Measurements from ENCODE around the gene PHACTR1. TPM values are rescaled to one million over a fixed set of nuclear protein-coding genes. Genes with fewer than 3 reads are reported as not detected.

The PHACTR1 gene
- total and polyA plus RNA-seq, 4 donors: 18.1 to 49.0 (median 39.5) TPM

DNA sequence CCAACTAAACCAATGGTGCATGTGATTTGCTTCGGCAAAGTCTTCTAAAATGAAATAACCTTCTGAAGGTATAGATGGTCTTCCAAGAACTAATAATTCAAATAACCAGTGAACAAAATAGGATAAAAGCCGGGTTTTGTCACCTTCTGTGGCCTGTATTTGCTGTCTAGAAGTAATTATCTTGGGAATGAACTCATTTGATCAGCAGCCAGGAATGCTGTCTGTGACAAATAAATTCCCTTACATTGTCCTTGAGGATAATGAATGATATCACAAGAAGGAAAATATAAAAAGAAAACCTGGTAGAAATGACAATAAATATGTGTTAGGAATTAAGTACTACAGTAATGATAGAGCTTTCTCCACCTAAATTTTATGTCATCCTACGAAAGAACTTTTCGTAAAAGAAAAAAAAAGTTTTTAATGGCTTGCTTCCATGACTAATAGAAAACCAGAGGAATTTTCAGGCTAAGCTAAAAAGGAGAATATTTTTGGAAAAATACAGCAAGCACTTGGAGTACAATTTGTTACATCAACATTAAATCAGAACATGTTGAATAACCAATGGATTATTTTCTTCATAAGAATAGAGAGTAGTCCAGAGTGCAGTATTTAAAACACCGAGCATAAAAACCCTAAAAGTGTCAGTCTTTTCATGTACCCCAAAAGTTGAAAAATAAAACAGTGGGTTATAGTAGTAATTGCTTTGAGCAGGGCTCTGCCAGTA lies 364.1 kb downstream of the PHACTR1 start:
- no peak overlapping the region for H3K27ac ChIP-seq (ENCODE audit: low read depth, low read length)
- no CpG with 5 or more reads among the region's 5 CpGs for WGBS (ENCODE audit: insufficient coverage)
- H3K4me1 ChIP-seq (ENCODE audit: control insufficient read depth, insufficient read depth, low read length): no peaks in the 10 kb centered on the region
- H3K9me3 ChIP-seq (ENCODE audit: control insufficient read depth, insufficient read depth, low read length): no peaks in the 10 kb centered on the region
- H3K27me3 ChIP-seq (ENCODE audit: control insufficient read depth, insufficient read depth, low read length): no peaks in the 10 kb centered on the region
- DNase-seq (ENCODE audit: low read depth in 4 of 6, low spot score in 6 of 6): no peak
- H3K36me3 ChIP-seq (ENCODE audit: control insufficient read depth, insufficient read depth, low read length): no peaks in the 10 kb centered on the region
- H3K4me3 ChIP-seq (ENCODE audit: low read depth, low read length): no peak overlapping the region

GRCh38 chr6:13081189-13081563 lies 364.6 kb downstream of the PHACTR1 start:
- Histone ChIP-seq H3K36me3 (ENCODE audit: control insufficient read depth, insufficient read depth, low read length) (no peaks in the 10 kb centered on the region), H3K9me3 (ENCODE audit: control insufficient read depth, insufficient read depth, low read length) (no peaks in the 10 kb centered on the region), H3K4me3 (ENCODE audit: low read depth, low read length) (no peak overlapping the region), H3K27me3 (ENCODE audit: control insufficient read depth, insufficient read depth, low read length) (no peaks in the 10 kb centered on the region), H3K27ac (ENCODE audit: low read depth, low read length) (no peak overlapping the region), H3K4me1 (ENCODE audit: control insufficient read depth, insufficient read depth, low read length) (no peaks in the 10 kb centered on the region)
- 100% methylated on average over 1 of the region's 4 CpGs for WGBS (ENCODE audit: insufficient coverage)
- DNase-seq (ENCODE audit: low read depth in 4 of 6, low spot score in 6 of 6): no peak

DNA sequence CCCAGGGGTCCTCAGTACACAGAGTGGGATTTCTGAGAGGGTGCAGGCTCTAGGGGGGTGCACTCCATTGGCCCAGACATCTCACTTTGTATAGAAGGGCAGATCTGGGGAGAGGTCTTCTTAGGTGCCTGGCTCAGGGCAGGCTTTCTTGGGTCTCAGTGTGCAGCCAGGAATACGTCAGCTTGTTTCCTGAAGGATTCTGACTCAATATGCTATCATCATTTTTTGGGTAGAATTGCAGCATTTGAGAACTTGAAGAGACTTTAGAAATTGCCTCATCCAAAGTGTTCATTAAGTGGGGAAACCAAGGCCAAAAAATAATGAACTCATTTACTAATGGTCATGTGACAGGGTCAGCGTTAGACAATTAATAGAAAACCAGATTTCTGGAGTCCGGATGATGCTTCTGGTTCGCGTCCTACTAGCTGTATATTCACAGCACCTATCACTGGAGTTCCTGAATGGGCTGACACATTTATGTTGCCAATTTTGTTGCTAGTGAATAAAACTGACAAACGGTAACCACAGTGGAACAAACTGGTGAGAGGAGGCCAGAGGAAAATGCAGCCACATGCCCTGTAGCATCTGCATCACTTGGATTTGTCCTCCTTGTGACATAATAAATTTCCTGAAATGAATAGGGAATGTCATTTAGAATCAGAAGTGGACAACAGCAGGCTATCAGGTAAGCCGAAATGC lies 372.9 kb downstream of the PHACTR1 start:
- no peaks in the 10 kb centered on the region for H3K9me3 ChIP-seq (ENCODE audit: control insufficient read depth, insufficient read depth, low read length)
- 74% methylated on average over 6 of the region's 7 CpGs for WGBS (ENCODE audit: insufficient coverage)
- no peak overlapping the region for H3K27ac ChIP-seq (ENCODE audit: low read depth, low read length)
- H3K27me3 ChIP-seq (ENCODE audit: control insufficient read depth, insufficient read depth, low read length): no peaks in the 10 kb centered on the region
- H3K36me3 ChIP-seq (ENCODE audit: control insufficient read depth, insufficient read depth, low read length): no peaks in the 10 kb centered on the region
- H3K4me1 ChIP-seq (ENCODE audit: control insufficient read depth, insufficient read depth, low read length): no peaks in the 10 kb centered on the region
- no peak overlapping the region for H3K4me3 ChIP-seq (ENCODE audit: low read depth, low read length)
- no peak for DNase-seq (ENCODE audit: low read depth in 4 of 6, low spot score in 6 of 6)

DNA sequence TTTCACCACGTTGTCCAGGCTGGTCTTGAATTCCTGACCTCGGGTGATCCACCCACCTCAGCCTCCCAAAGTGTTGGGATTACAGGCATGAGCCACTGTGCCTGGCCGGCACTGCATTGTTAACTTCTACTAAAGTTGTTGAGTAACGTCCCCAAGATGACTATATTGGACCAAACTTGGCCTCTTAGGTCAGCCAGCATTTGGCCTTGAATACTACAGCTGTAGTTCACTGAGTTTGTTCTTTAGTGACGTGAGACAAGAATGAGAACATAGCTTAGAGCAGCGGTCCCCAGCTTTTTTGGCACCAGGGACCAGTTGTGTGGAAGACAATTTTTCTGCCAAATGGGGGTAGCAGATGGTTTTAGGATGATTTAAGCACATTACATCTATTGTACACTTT lies 374.6 kb downstream of the PHACTR1 start:
- Histone ChIP-seq H3K27ac (ENCODE audit: low read depth, low read length) (no peak overlapping the region), H3K4me1 (ENCODE audit: control insufficient read depth, insufficient read depth, low read length) (no peaks in the 10 kb centered on the region), H3K4me3 (ENCODE audit: low read depth, low read length) (no peak overlapping the region), H3K36me3 (ENCODE audit: control insufficient read depth, insufficient read depth, low read length) (no peaks in the 10 kb centered on the region), H3K9me3 (ENCODE audit: control insufficient read depth, insufficient read depth, low read length) (no peaks in the 10 kb centered on the region), H3K27me3 (ENCODE audit: control insufficient read depth, insufficient read depth, low read length) (no peaks in the 10 kb centered on the region)
- WGBS (ENCODE audit: insufficient coverage): 86% methylated on average over 5 of the region's 6 CpGs
- no peak for DNase-seq (ENCODE audit: low read depth in 4 of 6, low spot score in 6 of 6)

DNA sequence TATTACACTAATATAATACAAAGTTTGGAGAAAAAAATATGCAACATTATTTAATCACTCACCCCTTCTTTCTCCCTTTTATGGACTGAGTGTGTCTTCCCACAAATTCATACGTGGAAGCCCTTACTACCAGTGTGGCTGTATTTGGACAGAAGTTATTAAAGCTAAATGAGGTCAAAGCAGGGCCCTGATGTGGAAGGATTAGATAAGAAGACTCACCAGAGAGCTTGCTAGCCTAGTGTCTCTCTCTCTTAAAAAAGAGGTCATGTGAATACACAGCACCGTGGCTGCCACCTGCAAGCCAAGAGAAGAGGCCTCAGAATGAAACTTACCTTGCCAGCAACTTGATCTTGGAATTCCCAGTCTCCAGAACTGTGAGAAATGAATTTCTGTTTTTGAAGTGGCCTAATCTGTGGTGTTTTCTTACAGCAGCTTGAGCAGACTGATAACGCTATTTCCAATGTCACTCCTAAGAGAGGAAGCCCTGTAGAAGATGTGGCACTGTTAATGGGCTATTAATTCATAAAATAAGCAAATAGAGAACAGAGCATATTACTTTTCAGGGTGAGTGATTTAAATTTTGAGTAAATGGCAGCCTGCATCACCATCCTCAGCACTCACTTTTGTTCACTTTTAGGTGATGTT lies 378.3 kb downstream of the PHACTR1 start:
- 100% methylated on average over 1 of the region's 3 CpGs for WGBS (ENCODE audit: insufficient coverage)
- Histone ChIP-seq H3K4me1 (ENCODE audit: control insufficient read depth, insufficient read depth, low read length) (no peaks in the 10 kb centered on the region), H3K27ac (ENCODE audit: low read depth, low read length) (no peak overlapping the region), H3K27me3 (ENCODE audit: control insufficient read depth, insufficient read depth, low read length) (no peaks in the 10 kb centered on the region), H3K36me3 (ENCODE audit: control insufficient read depth, insufficient read depth, low read length) (no peaks in the 10 kb centered on the region), H3K9me3 (ENCODE audit: control insufficient read depth, insufficient read depth, low read length) (no peaks in the 10 kb centered on the region), H3K4me3 (ENCODE audit: low read depth, low read length) (no peak overlapping the region)
- no peak for DNase-seq (ENCODE audit: low read depth in 4 of 6, low spot score in 6 of 6)

DNA sequence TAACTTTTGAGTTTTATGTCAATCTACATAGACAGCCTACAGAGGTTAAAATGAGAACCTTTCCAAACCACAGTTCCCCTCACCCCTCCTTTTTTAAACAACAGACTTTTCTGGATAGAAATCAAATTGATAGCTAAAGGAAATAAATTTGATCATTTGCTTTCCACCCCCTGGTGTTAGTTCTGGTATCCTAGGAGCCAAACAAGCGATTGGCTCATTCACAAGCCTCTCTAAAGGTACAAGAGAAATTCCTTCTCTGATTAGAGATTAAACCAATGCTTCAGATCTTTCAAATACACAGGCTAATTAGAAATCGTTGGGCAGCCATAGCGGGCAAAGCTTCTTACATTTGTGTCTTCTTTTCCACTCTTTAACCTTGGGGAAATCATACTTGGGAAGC lies 379.5 kb downstream of the PHACTR1 start:
- H3K27me3 ChIP-seq (ENCODE audit: control insufficient read depth, insufficient read depth, low read length): no peaks in the 10 kb centered on the region
- WGBS (ENCODE audit: insufficient coverage): no CpG with 5 or more reads among the region's 3 CpGs
- H3K9me3 ChIP-seq (ENCODE audit: control insufficient read depth, insufficient read depth, low read length): no peaks in the 10 kb centered on the region
- H3K4me1 ChIP-seq (ENCODE audit: control insufficient read depth, insufficient read depth, low read length): no peaks in the 10 kb centered on the region
- no peak overlapping the region for H3K27ac ChIP-seq (ENCODE audit: low read depth, low read length)
- no peak for DNase-seq (ENCODE audit: low read depth in 4 of 6, low spot score in 6 of 6)
- H3K36me3 ChIP-seq (ENCODE audit: control insufficient read depth, insufficient read depth, low read length): no peaks in the 10 kb centered on the region
- H3K4me3 ChIP-seq (ENCODE audit: low read depth, low read length): no peak overlapping the region

DNA sequence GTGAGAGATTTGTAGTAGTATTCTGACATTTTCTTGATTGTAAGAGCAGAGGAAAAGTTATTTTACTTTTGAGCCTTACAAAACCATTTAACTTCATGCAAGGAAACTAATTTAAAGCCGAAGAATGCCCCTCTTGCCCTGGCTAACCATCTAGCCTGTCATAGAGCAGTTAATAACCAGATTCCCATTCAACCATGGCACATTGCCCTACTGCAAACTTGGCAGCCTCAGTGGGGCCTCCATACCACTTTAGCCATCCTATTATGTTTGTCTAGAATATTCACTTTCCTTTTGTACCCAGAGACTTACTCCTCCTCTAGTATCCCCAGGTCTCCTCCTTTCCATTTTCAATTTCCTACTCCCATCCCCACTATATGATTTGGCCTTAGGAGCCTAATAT lies 380.9 kb downstream of the PHACTR1 start:
- no peak for DNase-seq (ENCODE audit: low read depth in 4 of 6, low spot score in 6 of 6)
- 54% methylated on average over 1 of the region's 1 CpG for WGBS (ENCODE audit: insufficient coverage)
- Histone ChIP-seq H3K27ac (ENCODE audit: low read depth, low read length) (no peak overlapping the region), H3K4me3 (ENCODE audit: low read depth, low read length) (no peak overlapping the region), H3K36me3 (ENCODE audit: control insufficient read depth, insufficient read depth, low read length) (no peaks in the 10 kb centered on the region), H3K9me3 (ENCODE audit: control insufficient read depth, insufficient read depth, low read length) (no peaks in the 10 kb centered on the region), H3K4me1 (ENCODE audit: control insufficient read depth, insufficient read depth, low read length) (no peaks in the 10 kb centered on the region), H3K27me3 (ENCODE audit: control insufficient read depth, insufficient read depth, low read length) (no peaks in the 10 kb centered on the region)

DNA sequence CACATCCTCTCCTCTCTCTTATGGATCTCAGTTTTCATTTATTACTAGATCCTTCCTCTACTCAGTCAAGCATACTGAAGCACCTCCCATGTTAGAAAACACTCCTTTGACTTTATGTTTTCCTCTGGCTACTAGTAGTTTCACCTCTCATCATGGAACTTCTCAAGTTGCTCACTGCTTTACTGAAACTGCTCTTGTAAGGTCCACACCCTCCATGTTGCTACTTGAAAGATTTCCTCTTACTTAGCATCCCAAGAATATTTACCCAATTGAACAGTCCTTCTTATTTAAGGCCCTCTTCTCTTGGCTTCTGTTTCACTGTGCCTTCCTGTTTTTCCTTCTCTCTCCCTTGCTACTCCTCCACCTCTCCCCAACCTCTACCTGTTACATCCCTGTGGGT lies 381.4 kb downstream of the PHACTR1 start:
- DNase-seq (ENCODE audit: low read depth in 4 of 6, low spot score in 6 of 6): no peak
- Histone ChIP-seq H3K27me3 (ENCODE audit: control insufficient read depth, insufficient read depth, low read length) (no peaks in the 10 kb centered on the region), H3K27ac (ENCODE audit: low read depth, low read length) (no peak overlapping the region), H3K4me3 (ENCODE audit: low read depth, low read length) (no peak overlapping the region), H3K4me1 (ENCODE audit: control insufficient read depth, insufficient read depth, low read length) (no peaks in the 10 kb centered on the region), H3K9me3 (ENCODE audit: control insufficient read depth, insufficient read depth, low read length) (no peaks in the 10 kb centered on the region), H3K36me3 (ENCODE audit: control insufficient read depth, insufficient read depth, low read length) (no peaks in the 10 kb centered on the region)

- WGBS (ENCODE audit: insufficient coverage): 85% methylated on average over 3 of the region's 5 CpGs
Measured at GRCh38 chr6:13098793-13099570, 382.4 kb downstream of the PHACTR1 start.

More at GRCh38 chr6:13098793-13099570, 382.4 kb downstream of the PHACTR1 start:
- Histone ChIP-seq H3K4me3 (ENCODE audit: low read depth, low read length) (no peak overlapping the region), H3K4me1 (ENCODE audit: control insufficient read depth, insufficient read depth, low read length) (no peaks in the 10 kb centered on the region), H3K9me3 (ENCODE audit: control insufficient read depth, insufficient read depth, low read length) (no peaks in the 10 kb centered on the region), H3K27ac (ENCODE audit: low read depth, low read length) (no peak overlapping the region), H3K27me3 (ENCODE audit: control insufficient read depth, insufficient read depth, low read length) (no peaks in the 10 kb centered on the region), H3K36me3 (ENCODE audit: control insufficient read depth, insufficient read depth, low read length) (no peaks in the 10 kb centered on the region)
- no peak for DNase-seq (ENCODE audit: low read depth in 4 of 6, low spot score in 6 of 6)

All from spinal cord (tissue), 10 donors.